PC-9 (cell line): ENCODE results near the gene CPS1.

Source experiments
- EZH2 ChIP-seq: fragments of 200-600 bp; sonication (generic); IDR thresholded peaks from 2 replicates; pipeline ENCODE4 v1.8.0; 2017; ENCODE audit warnings: antibody characterized with exemption, low read depth
- TF ChIP-seq, protein P1 (sequence below): fragments of 200-600 bp; sonication (generic); conservative IDR thresholded peaks from 2 replicates; pipeline ENCODE4 v1.6.1; 2017; ENCODE audit warnings: mixed run types, antibody characterized with exemption, mild to moderate bottlenecking, moderate library complexity

DNA sequence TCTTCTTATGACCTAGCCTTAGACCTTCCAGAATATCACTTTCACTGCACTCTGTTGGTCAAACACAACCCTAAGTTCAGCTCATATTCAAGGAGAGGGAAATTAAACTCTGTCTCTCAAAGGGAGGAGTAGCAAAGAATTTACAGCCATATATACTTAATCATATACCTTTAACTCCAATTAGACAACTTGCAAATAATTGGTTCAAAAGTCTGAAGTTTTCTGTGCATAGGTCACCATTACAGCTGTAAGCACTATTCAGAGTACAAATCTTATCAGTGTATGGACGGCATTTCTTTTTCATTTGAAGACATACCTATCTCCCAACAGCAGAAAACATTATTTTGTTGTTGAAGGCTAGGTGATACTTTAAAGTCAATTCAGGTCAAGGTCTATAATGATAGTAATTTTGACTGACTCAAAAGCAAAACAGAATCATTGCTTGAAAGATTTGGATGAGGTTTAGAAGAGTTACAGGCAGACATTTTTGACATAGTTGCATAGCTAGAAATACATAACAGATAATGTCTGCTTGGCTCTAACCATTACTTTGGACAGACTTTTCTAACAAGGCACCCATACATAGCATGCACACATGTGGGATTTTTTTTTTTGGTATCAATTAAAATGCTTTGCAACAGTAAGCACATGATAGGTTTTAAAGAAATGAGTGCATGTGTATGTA is 131.5 kb downstream of the CPS1 start:
- TF ChIP-seq EZH2 = no peak
- TF ChIP-seq, protein P1, sequence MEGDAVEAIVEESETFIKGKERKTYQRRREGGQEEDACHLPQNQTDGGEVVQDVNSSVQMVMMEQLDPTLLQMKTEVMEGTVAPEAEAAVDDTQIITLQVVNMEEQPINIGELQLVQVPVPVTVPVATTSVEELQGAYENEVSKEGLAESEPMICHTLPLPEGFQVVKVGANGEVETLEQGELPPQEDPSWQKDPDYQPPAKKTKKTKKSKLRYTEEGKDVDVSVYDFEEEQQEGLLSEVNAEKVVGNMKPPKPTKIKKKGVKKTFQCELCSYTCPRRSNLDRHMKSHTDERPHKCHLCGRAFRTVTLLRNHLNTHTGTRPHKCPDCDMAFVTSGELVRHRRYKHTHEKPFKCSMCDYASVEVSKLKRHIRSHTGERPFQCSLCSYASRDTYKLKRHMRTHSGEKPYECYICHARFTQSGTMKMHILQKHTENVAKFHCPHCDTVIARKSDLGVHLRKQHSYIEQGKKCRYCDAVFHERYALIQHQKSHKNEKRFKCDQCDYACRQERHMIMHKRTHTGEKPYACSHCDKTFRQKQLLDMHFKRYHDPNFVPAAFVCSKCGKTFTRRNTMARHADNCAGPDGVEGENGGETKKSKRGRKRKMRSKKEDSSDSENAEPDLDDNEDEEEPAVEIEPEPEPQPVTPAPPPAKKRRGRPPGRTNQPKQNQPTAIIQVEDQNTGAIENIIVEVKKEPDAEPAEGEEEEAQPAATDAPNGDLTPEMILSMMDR = no peak
